Measurements from ENCODE around the gene USP5.

DNA sequence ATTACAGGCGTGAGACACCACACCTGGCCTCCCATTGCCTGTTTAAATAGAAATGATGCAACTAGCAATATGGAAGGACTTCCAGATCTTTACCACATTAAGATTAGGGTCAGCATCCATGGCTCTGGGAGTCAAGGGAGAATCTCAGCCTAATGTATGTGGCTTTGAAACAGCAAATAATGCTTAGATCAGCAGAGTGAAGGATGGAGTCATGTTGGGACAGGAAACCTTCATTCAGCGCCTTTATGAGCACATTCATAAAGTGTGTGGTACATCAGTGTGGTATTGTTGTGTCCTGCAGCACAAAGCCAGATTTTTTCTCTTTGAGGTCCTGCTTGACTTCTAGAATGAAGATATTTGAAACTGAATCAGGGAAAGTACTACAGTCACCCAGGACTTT lies 36.4 kb downstream of the USP5 start:
- TF ChIP-seq, protein P1, sequence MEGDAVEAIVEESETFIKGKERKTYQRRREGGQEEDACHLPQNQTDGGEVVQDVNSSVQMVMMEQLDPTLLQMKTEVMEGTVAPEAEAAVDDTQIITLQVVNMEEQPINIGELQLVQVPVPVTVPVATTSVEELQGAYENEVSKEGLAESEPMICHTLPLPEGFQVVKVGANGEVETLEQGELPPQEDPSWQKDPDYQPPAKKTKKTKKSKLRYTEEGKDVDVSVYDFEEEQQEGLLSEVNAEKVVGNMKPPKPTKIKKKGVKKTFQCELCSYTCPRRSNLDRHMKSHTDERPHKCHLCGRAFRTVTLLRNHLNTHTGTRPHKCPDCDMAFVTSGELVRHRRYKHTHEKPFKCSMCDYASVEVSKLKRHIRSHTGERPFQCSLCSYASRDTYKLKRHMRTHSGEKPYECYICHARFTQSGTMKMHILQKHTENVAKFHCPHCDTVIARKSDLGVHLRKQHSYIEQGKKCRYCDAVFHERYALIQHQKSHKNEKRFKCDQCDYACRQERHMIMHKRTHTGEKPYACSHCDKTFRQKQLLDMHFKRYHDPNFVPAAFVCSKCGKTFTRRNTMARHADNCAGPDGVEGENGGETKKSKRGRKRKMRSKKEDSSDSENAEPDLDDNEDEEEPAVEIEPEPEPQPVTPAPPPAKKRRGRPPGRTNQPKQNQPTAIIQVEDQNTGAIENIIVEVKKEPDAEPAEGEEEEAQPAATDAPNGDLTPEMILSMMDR (IDR thresholded peaks at IDR 0.05): no peak
- TF ChIP-seq POLR2A (IDR thresholded peaks at IDR 0.05): no peak
